ENCODE results near the gene COMP. TPM values are rescaled to one million over a fixed set of nuclear protein-coding genes. Genes with fewer than 3 reads are reported as not detected.

The COMP gene
- total RNA-seq, 4 donors from 2014 or later = 0.33 to 0.83 (median 0.62) TPM

DNA sequence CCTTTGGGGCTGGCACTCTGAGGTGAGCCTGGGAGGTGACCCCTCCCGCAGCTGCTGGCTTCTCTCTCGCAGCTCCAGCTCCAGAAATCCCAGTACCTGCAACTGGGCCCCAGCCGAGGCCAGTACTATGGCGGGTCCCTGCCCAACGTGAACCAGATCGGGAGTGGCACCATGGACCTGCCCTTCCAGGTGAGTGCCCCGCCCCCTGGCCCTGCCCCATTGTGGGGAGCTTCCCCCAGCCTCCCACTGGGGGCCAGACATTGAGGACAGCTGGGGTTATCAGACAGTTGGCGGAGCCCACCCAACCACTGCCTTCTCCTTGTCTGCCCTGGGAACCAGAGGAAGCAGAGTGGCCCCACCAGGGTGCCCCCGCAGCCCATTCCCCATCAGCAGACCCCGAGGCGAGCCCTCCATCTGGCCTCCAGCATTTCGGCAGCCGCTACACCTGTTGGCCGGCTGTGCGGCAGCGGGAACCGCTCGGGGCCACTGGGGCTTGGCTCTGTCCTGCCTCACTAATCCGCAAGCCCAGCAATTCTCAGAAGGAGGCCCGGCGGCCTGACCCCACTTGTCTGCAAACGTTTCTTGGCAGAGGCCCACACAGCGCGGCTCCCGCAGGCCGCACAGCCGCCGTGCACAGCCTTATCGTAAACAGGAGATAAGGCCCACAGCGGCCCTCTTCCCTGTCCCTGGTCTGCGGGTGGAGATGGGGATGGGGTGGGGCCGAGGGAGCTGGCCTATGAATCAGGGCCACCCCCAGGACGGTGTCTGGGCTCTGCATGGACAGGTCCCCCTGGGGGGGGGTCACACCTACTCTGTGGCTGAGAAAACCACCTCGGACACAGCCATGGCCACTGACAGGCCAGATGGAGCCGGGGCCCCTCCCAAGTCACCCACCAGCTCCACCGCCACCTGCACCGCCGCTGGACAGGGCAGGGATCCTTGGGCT, 48.0 kb downstream of the COMP start:
- TF ChIP-seq POLR2AphosphoS5 (IDR thresholded peaks at IDR 0.05) (no peak), EP300 (IDR thresholded peaks at IDR 0.05) (no peak), POLR2A (IDR thresholded peaks at IDR 0.05; ENCODE audit: low read depth) (no peak)
- TF ChIP-seq, protein P1, sequence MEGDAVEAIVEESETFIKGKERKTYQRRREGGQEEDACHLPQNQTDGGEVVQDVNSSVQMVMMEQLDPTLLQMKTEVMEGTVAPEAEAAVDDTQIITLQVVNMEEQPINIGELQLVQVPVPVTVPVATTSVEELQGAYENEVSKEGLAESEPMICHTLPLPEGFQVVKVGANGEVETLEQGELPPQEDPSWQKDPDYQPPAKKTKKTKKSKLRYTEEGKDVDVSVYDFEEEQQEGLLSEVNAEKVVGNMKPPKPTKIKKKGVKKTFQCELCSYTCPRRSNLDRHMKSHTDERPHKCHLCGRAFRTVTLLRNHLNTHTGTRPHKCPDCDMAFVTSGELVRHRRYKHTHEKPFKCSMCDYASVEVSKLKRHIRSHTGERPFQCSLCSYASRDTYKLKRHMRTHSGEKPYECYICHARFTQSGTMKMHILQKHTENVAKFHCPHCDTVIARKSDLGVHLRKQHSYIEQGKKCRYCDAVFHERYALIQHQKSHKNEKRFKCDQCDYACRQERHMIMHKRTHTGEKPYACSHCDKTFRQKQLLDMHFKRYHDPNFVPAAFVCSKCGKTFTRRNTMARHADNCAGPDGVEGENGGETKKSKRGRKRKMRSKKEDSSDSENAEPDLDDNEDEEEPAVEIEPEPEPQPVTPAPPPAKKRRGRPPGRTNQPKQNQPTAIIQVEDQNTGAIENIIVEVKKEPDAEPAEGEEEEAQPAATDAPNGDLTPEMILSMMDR (IDR thresholded peaks at IDR 0.05) = no peak
- H3K4me3 ChIP-seq = no peak overlapping the region
- no peak for DNase-seq (ENCODE audit: extremely low spot score)
- H3K4me1 ChIP-seq = peaks cover 22 to 45% (median 35%) of the 10 kb centered on the region in 4 donors
- H3K27me3 ChIP-seq = no peaks in the 10 kb centered on the region
- H3K27ac ChIP-seq (replicated peaks in 1 of 4) = no peak overlapping the region
- no peaks in the 10 kb centered on the region for H3K9me3 ChIP-seq
- intact Hi-C loops (cut with DNase I) = no loop called here
- 77% methylated on average over 31 of the region's 38 CpGs for WGBS
- H3K36me3 ChIP-seq = peaks cover 0 to 9% (median 2%) of the 10 kb centered on the region in 4 donors

DNA sequence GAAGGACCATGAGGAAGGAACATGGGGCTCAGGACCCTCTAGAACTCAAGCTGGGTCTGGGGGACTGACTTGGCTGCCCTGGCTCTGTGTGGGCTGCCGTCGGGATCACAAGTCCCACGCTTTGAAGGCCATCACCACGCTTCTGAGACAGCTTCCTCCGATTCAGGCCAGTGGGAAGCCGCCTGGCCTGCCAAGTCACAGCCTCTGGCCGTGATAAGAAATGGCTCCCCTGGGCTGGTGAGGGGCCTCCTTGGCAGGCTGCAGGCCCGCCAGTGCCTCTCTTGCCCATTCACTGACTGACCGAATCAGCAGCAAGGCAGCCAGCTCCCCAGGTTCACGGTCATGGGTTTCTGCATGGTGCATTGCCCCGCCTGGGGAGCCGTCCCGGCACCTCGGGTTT, 48.8 kb downstream of the COMP start:
- WGBS = 100% methylated on average over 3 of the region's 14 CpGs

DNA sequence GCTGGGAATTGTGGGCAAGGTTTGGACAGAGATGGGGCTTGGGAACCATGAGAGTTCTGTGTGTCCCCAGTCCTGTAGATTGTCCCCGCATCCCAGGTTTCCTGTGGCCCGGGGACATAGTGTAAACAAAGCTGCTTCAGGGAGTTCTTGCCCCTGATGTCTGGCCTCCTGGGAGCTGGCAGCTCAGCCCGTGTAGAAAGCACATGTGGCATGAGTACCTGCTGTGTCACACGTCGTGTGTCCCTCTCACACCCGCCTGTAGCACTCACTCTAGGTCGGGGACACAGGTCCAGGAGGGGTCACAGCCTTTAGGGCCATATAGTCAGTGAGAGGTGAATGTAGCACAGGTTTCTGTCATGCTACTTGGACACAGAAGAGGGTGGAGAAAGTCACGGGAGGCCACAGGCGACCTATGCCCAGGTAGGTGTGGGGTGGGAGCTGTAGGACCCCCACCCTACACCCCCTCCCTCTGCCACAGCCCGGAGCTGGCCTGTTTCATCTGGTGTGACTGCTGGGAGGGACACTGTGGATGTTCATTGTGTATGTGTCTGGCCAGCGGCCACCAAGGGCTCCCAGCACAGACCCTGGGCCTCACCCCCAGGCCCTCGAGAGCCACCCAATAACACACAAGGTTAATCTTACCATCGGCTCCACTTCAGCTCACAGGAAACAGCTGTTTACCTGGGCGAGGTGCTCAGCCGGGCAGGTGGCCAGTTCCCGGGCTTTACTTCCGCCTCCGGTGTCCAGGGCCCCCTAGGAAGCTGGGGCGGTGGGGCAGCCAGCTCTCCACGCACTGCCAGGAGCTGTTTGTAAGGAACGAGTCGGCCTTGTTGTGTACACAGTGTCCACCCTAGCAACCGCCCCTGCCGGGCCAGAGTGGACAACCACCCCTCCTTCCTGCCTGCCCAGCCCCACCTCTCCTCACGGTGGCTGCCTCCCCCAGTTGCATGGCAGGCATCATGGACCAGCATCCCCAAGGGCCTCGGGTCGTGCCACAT, 49.7 kb downstream of the COMP start:
- H3K36me3 ChIP-seq = peaks cover 0 to 9% (median 2%) of the 10 kb centered on the region in 4 donors
- DNase-seq (ENCODE audit: extremely low spot score) = no peak
- H3K4me1 ChIP-seq = peaks cover 22 to 45% (median 33%) of the 10 kb centered on the region in 4 donors
- H3K9me3 ChIP-seq = no peaks in the 10 kb centered on the region
- intact Hi-C loops (cut with DNase I) = no loop called here
- H3K27me3 ChIP-seq = no peaks in the 10 kb centered on the region
- no peak overlapping the region for H3K27ac ChIP-seq (replicated peaks in 1 of 4)
- H3K4me3 ChIP-seq = no peak overlapping the region
- 67% methylated on average over 4 of the region's 27 CpGs for WGBS
- TF ChIP-seq POLR2AphosphoS5 (IDR thresholded peaks at IDR 0.05) (no peak), POLR2A (IDR thresholded peaks at IDR 0.05; ENCODE audit: low read depth) (no peak), EP300 (IDR thresholded peaks at IDR 0.05) (no peak)
- TF ChIP-seq, protein P1 (IDR thresholded peaks at IDR 0.05) = no peak

More for the DNA sequence above, 48.8 kb downstream of the COMP start:
- peaks cover 22 to 45% (median 35%) of the 10 kb centered on the region in 4 donors for H3K4me1 ChIP-seq
- no peak for DNase-seq (ENCODE audit: extremely low spot score)
- H3K27me3 ChIP-seq = no peaks in the 10 kb centered on the region
- no peak for TF ChIP-seq EP300 (IDR thresholded peaks at IDR 0.05)
- no peak for TF ChIP-seq POLR2AphosphoS5 (IDR thresholded peaks at IDR 0.05)
- TF ChIP-seq POLR2A (IDR thresholded peaks at IDR 0.05; ENCODE audit: low read depth) = no peak
- TF ChIP-seq, protein P1 (IDR thresholded peaks at IDR 0.05) = no peak
- H3K4me3 ChIP-seq = no peak overlapping the region
- H3K9me3 ChIP-seq = no peaks in the 10 kb centered on the region
- H3K36me3 ChIP-seq = peaks cover 0 to 9% (median 2%) of the 10 kb centered on the region in 4 donors
- no peak overlapping the region for H3K27ac ChIP-seq (replicated peaks in 1 of 4)
- intact Hi-C loops (cut with DNase I) = no loop called here

DNA sequence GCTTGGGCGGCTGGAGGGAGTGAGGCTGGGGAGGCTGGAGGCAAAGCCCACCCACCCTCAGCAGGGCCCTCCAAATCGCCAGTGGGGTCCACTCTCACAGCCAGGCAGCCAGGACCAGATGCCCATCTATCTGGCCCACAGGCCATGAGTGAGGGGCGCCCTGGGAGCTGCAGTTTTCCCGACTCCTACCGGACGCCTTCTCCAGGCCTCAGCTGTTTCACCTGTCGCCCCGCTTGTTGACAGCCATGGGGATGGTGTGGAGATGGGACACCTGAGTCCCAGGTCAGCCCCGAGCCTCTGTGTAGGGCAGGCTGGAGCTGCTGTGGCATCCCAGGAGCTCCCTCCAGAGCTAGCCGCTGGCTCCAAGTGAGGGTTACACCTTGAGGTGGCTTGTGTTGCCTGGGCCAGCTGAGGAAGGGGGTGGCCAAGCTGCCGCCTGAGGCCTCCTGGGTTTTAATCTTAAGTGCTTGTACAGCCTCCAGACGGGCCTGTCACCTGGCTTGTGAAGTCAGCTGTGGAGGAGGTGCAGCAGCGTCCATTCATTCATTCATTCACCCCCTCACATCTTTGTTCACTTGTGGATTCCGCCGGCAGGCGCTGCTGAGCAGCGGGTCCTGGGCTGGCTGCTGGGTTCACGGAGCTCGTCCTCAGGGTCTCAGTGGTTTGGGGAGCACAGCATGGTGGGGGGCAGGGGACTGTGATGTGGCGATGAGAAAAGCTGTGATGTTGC, 52.0 kb downstream of the COMP start:
- TF ChIP-seq, protein P1 (IDR thresholded peaks at IDR 0.05) = no peak
- TF ChIP-seq POLR2AphosphoS5 (IDR thresholded peaks at IDR 0.05) (no peak), POLR2A (IDR thresholded peaks at IDR 0.05; ENCODE audit: low read depth) (no peak), EP300 (IDR thresholded peaks at IDR 0.05) (no peak)
- H3K27ac ChIP-seq (replicated peaks in 1 of 4) = no peak overlapping the region
- no peak for DNase-seq (ENCODE audit: extremely low spot score)
- 97% methylated on average over 12 of the region's 20 CpGs for WGBS
- H3K27me3 ChIP-seq = no peaks in the 10 kb centered on the region
- H3K4me3 ChIP-seq = no peak overlapping the region
- intact Hi-C loops (cut with DNase I) = no loop called here
- H3K36me3 ChIP-seq = peaks cover 0 to 5% (median 1%) of the 10 kb centered on the region in 4 donors
- peaks cover 22 to 52% (median 30%) of the 10 kb centered on the region in 4 donors for H3K4me1 ChIP-seq
- no peaks in the 10 kb centered on the region for H3K9me3 ChIP-seq

All from esophagus muscularis mucosa (tissue), 4 donors.